ENCODE results near the gene XYLT1.

XYLT1 gene

DNA sequence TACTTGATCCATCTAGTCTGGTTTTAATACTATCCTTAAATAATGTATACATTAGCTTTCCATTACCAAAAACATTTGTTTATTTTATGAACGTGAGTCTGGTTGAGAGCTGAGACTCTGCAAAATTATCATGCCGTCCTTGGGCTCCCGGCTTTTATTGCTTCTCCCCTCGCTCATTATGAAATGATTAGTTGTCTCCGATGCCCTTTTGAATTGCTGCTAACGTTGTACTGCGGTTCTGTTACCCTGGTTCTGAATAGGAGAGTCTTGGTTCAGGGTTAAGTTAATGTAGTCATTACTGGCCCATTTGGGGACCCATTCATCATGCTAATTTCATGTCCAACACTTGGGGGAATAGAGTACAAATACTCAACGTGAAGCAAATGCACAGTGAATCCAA, 12.8 kb downstream of the XYLT1 start:
- no peak for DNase-seq

DNA sequence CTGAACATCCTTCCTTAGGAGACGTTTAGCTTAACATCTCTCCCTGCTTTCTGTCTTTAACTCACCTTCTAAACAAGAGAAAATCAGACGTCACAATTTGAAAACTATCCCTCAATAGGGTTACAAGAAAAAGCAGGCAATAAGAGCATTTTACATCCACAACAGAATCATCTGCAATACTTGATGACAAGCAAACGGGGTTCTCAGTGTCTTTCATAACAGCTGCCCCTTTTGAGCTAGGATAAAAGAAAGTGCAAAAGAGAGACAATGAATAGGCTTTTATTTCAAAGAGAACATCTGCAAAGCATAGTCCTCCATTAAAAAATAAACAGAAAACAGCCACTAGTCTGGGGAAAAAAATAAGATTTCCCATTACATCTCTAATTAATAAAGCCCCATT, 13.2 kb downstream of the XYLT1 start:
- no peak for DNase-seq

DNA sequence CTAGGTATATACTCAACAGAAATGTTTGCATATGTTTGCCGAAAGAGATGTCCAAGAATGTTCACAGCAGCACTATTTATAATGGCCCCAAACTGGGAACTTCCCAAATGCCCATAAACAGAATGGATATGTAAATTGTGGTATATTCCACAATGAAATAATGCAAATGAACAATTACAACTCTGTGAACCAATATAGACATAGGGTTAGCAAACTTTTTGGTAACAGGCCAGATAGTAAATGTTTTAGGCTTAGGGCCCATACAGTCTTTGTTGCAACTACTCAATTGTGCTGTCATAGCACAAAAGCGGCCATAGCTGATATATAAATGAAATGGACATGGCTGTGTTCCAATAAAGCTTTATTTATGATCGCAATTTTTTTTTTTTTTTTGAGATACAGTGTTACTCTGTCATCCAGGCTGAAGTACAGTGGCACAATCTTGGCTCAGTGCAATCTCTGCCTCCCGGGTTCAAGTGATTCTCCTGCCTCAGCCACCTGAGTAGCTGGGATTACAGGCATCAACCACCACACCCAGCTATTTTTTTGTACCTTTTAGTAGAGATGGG, 16.5 kb downstream of the XYLT1 start:
- DNase-seq = no peak

- no peak for DNase-seq
Observed at GRCh38 chr16:17453364-17454038, 17.3 kb downstream of the XYLT1 start.

DNA sequence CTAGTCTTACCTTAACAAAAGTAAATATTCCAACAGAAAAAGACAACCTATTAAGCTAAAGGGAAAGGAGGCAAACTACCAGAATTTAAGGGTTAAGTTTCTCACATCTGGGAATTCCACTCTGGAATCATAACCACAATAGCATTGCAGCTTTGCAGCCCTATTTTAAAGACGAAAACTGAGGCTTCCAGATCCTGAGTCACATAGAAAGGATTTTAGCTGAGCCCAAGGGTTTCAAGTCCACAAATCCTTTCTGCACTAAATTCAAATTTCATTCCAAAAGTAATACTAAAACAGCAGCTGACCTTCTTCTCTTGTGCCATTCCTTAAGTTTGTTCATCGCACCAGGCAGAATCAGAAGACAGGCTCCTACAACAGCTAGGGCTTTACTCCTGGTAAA, 17.8 kb downstream of the XYLT1 start:
- DNase-seq = no peak

- DNase-seq = no peak
Observed at GRCh38 chr16:17451843-17452242, 18.9 kb downstream of the XYLT1 start.

GRCh38 chr16:17450291-17450690, 20.5 kb downstream of the XYLT1 start:
- no peak for DNase-seq

DNA sequence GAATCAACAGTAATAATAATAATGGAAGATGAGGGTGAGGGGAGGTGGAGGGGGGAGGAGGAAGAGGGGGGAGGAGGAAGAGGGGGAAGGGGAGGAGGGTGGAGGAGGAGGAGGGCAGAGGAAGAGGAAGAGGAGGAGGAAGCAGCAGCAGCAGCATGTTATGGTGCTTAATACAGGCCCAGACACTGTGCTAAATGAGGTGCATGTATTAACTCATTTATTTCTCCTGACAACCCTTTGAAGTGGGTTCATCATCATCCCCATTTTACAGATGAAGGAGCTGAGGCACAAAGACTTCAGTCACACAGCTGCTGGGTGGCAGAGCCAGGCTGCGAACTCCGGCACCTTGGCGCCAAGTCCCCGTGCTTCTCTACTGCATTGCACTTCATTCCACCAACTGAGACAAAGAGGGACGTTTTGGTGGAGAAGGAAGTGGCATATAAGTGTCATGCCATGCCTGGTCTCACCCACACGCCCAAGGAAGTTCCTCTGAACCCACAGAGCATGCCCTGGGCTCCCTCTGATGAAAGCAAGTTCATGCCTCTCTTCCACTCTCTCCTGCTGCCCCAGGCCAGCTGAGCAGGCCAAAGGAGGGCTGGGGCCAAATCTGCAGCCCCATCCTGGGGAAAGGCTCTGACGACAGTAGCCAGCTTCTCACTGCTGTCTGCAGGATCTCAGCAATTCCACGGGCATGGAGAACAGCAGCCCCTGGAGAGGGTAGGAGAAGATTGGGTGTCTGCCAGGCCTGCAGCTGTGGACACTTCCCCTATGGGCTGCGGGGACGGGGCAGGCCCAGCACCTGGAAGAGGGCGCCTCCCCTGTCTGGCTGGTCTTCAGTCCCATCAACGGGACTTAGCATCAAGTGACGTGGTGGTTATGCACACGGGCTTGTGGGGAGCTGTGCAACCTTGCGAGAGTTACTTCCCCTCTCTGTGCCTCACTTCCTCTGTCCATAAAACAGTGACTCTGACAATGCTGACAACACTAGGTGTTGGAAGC, 21.8 kb downstream of the XYLT1 start:
- DNase-seq = no peak

- DNase-seq = no peak
Observed at GRCh38 chr16:17447101-17447569, 23.6 kb downstream of the XYLT1 start.

DNA sequence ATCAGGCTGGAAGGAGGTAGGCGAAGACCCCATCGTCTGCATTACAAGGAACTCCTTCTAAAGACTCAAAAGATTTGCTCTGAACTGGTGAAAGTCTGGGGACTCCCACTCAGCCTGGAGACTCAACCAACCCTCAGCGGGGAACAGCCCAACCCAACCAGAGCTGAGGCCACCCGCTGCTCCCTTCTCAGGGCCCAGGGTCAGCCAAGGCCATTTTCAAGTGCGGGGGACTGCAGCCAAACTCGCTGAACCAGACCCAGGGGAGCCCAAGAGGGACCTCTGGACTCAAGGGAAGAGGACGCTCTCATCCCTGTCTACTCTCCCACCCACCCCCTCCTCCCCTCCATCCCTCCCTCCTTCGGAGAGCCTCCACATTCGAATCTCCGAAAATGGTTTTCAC, 24.1 kb downstream of the XYLT1 start:
- DNase-seq = no peak

GRCh38 chr16:17445421-17445820, 25.3 kb downstream of the XYLT1 start:
- no peak for DNase-seq

DNA sequence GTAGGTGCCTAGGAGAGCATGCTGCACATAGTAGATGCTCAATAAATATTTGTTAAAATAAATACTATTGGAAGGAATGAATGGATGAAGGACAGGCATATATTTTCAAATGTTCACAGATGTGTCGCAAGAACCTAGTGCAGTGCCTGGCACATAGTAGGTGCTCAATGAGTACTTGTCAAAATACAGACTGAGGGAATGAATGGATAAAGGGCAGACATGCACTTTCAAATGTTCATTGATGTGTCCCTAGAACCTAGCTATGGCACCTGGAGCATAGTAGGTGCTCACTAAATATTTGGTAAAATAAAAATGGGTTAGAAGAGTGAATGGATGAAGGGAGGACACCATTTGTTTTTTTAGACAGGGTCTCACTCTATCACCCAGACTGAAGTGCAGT, 26.1 kb downstream of the XYLT1 start:
- no peak for DNase-seq

- DNase-seq = no peak
Observed at GRCh38 chr16:17440131-17440530, 30.6 kb downstream of the XYLT1 start.

GRCh38 chr16:17439580-17439979, 31.2 kb downstream of the XYLT1 start:
- no peak for DNase-seq

GRCh38 chr16:17437981-17438380, 32.8 kb downstream of the XYLT1 start:
- DNase-seq = no peak

GRCh38 chr16:17437127-17437720, 33.5 kb downstream of the XYLT1 start:
- no peak for DNase-seq

GRCh38 chr16:17435318-17435717, 35.4 kb downstream of the XYLT1 start:
- no peak for DNase-seq

GRCh38 chr16:17433577-17434451, 36.9 kb downstream of the XYLT1 start:
- DNase-seq = no peak

DNA sequence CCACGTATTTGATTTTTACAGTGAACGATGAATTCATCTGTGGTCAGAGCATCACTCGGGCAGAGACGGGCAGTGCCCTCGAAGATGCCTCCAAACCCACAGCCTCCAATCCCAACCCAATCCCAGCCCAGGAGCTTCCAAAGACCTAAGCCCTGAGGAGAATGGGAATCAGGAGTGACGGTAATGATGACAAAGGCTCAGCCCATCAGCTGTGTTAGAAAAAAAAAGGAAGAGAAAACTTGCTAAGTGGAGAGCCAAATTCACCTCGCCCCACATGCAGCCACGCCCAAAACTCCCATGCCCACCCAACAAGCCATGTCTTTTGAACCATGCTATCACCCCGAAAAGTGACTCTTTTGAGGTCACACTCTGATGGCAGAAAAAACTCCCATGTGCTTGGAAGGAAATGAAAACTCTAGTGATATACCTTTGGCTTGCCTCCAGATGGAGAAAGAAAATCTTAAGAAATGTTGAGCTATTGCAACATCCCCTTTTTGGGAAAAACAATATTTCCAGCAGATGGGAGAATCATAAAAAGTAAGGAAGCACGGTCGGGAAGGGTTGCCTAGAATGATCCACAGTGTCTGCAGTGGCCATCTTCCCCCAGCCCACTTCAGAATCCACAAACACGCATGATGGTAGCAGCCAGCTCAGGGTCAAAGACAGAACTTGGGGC, 37.7 kb downstream of the XYLT1 start:
- DNase-seq = no peak

GRCh38 chr16:17431968-17432625, 38.7 kb downstream of the XYLT1 start:
- DNase-seq = no peak

DNA sequence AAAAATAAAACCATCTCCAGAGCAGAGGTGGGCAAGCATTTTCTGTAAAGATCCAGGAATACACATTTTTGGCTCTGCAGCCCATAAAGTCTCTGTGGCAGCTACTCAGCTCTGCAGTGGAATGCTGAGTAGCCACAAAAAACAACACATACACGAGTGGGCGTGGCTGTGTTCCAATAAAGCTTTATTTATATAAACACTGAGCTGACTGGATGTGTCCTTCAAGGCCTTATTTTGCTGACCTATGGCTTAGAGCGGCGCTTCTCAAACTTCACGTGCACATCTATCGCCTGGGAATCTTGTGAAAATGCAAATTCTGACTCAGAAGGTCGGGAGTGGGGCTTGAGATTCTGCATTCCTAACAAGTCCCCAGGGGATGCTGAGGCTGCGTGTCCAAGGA, 39.7 kb downstream of the XYLT1 start:
- DNase-seq = no peak

Data from activated naive CD4-positive, alpha-beta T cell (primary cell).